Measurements from ENCODE around the gene FBXO24.

Gene FBXO24

DNA sequence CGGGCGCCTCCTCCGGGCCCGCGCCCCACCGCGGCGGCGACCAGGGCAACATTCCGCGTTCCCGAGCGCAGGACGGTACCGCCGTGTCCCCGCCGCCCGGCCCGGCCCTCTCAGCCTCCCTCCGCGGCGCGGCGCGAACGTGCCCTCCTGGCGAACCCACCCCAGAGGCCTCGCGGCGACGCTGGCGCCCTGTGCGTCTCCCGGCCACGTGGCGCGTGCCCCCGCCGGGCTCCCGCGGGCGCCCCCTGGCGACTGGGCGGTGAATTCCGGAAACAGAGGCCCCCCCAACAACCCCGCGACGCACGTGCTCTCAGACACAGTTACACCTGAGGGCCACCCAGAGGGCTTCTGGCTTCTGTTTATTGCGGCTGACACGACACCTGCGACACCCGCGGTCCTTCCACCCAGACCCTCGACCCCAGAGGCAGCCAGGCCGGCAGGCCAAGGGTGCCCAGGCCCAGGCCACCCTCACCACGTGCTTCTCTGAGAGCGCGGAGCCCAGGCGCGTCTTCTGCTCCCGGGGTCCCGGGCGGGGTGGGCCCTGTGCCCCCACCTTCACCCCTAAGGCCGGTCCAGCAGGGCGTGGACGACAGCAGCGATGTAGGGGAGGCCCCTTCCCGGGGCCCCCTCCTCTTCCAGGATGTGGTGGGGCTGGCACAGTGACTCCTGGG, 12.3 kb upstream of the FBXO24 start, which contains the start of gene SAP25:
TSS of gene SAP25 (minus strand) at position 210 of the 671 bp plus-strand sequence. CDS start at position 52, 158 bp downstream.
- FAIRE-seq (no peak), DNase-seq (ENCODE audit: insufficient read length, low spot score) (no peak)

DNA sequence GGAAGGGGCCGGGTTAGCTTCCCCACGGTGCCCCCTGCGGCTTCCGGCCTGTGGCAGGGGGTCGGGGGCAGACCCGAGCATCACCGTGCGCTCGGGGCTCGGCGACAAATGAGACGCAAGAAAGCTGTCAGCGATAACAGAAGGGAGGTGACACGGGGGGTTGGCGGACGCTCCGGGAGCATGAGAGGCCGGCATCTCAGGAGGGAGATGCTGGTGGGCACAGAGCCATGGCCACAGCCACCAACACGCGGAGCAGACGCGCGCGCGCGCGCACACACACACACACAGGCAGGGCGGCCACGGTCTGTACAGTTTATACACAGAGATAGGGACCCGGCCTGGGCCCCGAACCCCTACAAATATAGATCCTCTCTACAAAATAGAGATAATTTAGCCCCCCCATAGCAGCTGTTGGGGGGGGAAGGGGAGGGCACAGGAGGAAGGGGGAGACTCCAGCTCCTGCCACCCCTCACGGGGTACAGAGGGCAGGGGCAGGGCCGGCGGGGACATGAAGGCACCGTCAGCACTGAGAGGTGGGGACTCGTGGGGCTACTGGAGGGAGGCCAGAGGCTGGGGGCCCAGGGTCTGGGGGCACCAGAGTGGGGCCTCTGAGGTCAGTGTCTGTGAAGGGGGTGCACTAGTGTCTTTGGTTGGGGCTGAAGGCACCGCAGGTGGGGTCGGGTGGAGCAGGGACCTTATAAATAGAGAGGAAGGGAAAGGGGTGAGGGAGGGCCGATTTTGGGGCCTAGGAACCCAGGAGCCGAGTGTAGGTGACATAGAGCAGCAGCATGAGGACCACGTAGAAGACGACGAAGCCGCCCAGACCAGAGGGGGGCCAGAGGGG, 11.5 kb upstream of the FBXO24 start:
- FAIRE-seq (no peak), DNase-seq (ENCODE audit: insufficient read length, low spot score) (no peak)

DNA sequence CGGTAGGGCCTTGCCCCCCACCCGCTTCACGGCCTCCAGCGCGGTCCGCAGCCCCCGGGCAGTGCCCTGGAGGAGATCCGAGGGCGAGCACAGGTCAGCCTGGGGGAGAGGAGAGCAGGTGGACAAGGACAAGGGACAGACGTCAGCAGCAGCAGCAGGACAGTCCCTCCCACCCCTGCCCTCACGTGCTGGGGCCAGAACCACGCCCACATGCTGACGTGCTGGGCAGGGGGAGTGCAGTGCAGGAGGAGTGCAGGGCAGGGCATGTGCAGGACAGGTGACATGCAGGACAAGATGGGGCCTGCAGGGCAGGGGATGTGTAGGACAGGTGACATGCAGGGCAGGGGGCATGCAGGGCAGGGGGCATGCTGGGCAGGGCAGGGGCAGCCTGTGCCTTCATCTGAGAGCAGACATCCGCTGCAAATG, 10.9 kb upstream of the FBXO24 start:
- FAIRE-seq: no peak
- no peak for DNase-seq (ENCODE audit: insufficient read length, low spot score)

DNA sequence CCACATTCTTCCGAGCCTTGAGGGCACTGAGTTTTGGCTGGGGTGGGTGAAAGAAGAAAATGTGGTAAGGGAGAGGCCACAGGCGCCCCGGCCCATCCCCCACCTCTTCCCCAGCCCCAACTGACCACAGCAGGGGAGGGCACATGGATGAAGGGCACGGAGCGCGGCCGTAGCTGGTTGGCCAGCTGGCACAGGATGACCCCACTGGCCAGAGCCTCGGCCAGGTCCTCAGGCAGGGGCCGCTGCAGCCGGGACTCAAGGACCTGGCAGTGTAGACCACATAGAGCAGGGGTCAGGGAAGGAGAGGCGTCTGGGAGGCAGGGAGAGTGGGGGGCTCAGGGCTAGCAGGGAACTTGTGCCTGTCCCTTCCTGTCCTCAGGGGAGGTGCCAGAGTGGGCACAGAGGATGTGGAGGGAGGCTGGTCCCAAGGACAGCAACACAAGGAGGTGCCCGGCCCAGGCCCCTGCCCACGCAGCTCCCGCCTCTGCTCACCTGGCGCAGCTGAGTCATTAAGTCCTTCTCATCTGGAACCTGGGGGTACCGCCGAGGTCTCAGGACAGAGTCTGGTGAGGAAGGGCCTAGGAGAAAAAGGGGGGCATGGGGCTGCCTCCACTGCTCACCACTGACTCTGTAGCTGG, 10.3 kb upstream of the FBXO24 start:
- no peak for FAIRE-seq
- no peak for DNase-seq (ENCODE audit: insufficient read length, low spot score)

DNA sequence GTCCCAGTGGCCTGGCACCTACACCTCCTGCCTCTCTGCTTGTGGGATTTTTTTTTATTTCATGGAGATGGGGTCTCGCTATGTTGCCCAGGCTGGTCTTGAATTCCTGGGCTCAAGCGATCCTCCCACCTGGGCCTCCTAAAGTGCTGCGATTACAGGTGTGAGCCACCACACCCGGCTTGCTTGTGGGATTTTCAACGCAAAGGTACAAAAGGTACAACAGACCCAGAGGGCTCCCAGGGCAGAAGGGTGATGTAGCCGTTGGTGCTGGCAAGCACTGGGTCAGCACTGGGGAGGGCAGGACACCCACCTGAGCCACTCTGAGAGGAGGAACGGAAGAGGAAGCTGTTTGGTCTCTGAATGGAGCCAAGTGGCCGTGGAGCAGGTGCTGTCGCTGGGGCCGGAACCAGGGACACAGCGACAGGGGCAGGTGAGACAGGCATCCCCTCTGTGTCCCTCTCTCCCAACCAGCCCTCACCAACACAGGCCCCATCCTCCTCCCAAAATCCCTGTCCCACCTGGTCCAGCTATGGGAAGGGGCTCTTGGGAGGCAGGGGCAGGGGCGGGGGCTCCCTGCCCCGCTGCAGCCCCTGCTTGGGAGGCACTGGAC, 9.6 kb upstream of the FBXO24 start:
- FAIRE-seq (no peak), DNase-seq (ENCODE audit: insufficient read length, low spot score) (no peak)

DNA sequence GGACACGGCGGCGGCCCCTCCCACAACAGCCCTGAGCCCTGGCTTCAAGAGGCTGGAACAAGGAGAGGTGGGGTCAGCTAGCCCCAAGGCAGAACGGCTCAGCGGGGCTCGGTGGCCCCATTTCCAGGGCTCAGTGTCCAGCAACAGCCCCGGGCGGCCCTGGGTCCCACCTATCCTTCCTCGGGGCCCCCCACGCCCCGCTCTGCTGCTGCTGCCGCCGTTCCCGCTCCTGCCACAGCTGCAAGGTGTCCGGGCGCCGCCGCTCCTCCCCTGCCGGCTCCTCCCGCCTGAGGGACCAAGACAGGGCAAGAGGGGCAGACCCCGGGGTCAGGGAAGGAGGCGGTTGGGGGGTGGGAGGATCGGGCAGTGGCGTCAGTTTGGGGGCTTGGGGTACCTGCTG, 9.0 kb upstream of the FBXO24 start:
- FAIRE-seq (no peak), DNase-seq (ENCODE audit: insufficient read length, low spot score) (no peak)

DNA sequence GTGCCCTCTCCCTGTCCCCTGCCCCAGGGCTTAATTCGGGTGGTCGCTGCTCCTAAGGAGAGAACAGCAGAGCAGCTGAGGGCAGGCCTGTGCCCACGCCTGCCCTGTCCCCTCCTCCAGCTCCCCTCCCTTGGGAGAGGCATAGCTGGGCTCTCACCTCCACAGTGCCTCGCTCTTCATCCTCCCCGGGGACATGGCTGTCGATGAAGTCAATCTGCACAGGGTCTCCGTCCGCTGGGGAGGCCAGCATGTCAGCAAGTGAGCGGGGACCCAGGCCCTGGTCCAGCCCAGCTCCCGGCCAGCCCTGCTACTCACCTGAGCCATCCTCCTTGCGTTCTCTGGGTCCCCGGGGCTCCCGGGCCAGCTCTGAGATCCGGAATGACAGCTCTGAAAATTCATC, 8.6 kb upstream of the FBXO24 start:
- no peak for DNase-seq (ENCODE audit: insufficient read length, low spot score)
- no peak for FAIRE-seq

DNA sequence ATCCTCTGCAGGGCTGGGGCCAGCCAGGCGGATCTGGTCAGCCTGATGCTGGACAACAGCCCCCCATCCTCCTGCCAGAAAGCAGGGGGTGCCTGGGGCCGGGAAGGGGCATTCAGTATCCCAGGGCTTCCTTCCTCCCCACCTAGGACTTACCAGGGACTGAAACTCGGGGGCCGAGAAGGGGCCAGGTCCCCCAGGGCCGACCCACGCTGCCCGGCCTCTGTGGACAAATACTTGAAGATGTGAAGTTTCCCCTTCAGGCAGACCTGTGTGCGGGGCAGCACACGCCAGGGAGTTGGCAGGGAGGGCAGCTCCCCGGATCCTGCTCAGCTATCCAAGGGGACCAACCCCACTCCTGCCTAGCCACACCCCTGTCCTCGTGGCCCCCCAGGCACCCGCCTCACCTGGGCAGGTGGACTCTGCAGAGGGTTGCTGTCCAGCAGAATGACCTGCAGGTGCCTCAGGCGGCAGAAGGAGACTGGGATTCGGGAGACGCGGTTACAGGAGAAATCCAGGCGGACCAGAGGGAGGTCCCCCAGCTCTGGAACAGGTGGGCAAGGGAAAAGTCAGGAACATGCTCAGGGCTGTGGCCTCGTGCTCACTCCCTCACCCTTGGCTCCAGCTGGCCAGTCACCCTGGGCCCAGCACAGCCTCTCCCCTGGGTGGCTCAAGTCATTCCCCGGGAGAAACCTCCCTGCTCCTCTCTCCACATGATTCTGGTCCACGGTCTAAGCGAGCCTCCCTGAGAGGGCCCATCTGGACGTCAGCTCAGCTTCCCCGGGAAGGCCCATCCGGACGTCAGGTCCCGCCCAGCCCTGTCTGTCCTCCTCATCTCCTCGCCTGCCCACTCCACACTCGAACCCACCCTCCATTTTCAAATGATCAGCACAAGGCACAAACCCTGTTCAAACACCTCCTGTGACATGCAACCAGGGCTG, 7.6 kb upstream of the FBXO24 start:
- FAIRE-seq: no peak
- no peak for DNase-seq (ENCODE audit: insufficient read length, low spot score)

DNA sequence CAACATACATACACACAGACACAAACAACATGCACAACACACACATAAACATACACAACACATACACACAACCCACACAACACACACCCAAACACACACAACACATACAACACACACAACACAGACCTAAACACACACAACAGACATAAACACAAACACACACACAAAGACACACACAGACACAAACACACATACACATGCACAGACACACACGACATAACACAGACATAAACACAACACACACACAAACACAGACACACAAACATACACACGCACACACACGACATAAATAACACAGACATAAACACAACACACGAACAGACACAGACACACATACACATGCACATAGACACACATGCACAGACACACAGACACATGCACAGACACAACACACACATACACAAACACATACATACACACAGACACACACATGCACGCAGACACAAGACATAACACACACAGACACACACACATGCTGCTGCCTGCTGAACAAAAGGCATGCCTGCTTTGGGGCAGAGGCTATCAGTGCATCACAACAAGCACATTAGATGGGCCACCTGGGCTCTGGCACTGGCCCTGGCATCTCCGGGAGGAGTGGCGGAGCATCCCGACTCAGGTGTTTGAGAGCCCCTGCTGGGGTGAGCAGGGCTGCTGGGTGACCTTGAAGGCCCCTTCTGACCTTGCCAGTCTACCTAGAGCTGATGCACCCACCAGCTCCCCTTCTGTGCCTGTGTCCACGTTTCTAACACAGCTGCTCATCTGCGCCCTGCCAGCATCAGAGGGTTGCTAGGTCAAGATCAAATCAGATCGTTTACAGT, 5.5 kb upstream of the FBXO24 start:
- FAIRE-seq (no peak), DNase-seq (ENCODE audit: insufficient read length, low spot score) (no peak)

DNA sequence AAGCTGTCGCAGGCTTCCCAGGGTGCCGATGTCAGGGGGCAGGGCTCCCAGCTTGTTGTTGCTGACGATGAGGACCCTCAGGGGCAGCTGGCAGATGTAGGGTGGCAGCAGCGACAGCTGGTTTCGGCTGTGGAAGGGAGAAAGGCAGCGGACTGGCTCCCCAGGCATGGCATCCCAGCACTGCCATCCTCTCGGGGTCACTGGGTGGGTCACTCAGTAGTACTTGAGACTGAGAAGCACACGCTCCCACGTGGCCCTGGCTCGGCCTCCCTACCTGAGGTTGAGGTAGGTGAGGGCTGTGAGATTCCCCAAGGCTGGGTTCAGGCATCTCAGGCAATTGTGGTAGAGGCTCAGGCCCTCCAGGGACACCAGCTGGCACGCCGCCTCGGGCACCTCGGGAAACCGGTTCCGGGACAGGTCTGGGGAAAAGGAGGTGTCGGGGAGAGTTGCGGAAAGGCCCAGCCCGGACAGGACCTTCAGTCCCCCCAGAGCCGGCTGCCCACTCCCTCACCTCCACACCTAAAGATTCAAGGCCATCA, 4.0 kb upstream of the FBXO24 start:
- no peak for FAIRE-seq
- DNase-seq (ENCODE audit: insufficient read length, low spot score): no peak

DNA sequence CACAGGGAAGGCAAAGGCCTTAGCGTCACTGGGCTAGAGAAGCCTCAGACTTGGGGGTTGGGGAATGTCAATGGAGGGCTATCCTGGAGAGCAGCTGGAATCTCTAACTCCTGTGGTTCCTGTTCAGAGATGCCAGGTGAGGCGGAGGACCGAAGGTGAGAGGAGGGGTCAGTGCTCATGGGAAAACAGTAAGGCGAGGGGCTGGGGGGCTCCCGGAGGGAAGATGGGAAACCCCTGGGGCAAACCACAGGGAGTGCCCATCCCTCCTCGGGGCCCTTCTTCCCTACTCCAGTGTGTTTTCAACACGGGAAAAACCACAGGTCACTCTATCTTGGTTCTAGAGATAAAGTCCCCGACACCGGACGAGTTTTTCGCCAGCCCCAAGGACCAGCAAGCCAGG, 3.5 kb upstream of the FBXO24 start:
- DNase-seq (ENCODE audit: insufficient read length, low spot score) (no peak), FAIRE-seq (no peak)

DNA sequence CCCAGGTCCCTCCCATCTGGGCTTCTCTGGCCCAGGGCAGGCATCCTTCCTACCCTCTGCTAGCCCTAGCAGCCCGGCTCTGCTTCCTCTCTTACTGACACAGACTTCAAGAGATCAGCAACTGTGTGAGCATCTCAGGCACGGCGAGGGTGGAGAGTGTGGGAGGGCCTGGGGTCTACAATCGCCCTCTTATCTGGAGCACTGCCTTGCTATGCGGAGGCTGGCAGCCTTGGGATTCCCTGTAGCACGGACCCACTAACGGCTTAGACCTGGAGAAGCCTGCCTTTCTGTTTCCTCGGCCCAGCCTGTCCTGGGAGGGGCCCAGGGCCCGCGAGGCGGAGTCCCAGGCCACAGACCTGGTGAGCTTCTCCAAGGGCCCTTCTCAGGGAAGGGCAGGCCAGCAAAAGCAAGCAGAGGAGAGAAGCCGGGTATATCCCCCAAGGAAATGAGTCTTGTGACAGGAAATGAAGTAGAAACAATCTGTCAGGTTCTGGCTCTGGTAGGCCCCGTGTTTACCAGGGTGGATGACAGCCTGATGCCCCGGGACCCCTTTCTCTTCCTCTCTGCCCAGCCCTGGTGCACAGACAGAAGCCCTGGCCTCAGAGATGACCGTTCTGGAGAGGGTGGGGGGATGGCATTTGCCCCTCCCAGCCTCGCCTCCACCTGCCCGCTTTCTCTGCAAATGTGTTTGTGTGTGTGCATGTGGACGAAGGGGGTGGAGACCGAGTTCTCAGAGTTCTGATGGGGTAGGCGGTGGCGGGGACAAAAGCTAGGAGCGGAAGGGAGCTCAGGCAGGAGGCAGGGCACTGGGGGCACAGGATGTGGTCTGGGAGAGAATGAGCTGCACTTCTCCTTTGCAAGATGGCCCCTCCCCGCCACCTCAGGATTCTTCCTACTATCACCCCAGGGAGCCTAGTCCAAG, 2.7 kb upstream of the FBXO24 start:
- DNase-seq (ENCODE audit: insufficient read length, low spot score): peak; percentile 65
- peak; percentile 87 for FAIRE-seq

DNA sequence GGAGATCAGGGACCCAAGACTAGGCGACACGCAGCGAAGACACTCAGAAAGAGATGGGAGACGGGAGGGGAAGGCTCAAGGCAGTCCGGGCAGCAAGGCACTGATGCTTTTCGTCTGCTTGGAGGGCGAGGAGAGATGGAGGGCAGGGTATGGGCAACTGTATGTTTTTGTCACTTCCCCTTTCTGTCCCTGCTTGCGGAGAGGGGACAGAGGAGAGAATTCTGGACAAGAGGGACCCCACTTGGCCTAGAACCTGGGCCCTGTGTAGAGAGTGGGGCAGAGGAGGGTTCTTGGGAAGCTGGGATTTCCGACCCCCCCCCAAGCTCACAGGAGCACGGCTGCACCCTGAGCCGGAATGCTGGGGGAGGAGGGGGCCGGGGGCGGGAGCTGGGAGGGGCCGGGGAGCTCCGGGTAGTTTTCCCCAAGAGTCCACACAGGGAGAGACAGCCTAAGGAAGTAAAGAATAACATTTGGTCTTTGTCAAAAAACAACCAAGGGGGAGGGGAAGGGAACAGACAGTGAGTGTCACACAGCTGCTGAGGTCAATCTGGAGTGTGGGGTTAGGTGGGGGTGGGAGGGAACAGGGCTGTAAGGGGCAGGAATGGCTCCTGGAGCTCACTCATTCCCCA, 2.0 kb upstream of the FBXO24 start:
- FAIRE-seq: peak; percentile 88
- no peak for DNase-seq (ENCODE audit: insufficient read length, low spot score)

DNA sequence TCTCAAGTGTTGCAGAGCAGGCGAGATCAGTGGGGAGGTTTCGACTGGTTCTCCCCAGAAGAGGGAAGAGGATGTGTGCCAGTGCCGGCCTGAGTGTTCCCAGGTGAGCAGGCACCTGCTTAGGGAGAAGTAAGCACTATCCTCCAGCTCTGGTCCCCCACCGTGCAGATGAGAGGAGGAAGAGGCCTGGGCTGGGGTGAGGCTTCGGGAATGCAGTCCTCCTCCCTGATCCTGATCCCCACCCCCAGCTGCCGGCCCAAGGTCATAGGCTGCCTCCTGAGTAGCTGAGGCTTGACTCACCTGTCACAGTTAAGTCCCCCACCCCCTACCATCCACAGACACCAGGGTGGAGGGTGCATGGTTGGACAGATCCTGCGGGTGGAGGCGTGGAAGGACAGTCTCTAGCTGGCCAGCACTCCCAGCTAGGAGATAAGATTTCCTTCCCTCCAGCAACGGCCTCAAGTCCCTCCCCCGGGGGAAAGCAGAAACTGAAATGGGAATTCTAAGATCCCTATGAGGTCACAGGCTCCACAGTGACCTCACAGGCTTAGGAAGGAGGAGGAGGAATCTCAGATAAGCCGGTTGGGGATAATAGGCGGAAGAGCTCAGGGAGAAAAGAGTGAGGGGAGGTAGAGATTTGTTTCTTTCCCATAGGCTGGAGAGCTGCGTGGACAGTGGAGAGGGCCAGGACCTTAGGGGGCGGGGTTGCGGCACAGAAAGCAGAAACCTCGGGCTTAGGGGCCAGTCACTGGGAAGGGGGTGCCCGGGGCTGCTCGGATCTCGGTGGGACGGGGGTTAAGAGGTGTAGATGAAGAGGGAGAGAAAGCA, 1.2 kb upstream of the FBXO24 start:
- FAIRE-seq (no peak), DNase-seq (ENCODE audit: insufficient read length, low spot score) (no peak)

DNA sequence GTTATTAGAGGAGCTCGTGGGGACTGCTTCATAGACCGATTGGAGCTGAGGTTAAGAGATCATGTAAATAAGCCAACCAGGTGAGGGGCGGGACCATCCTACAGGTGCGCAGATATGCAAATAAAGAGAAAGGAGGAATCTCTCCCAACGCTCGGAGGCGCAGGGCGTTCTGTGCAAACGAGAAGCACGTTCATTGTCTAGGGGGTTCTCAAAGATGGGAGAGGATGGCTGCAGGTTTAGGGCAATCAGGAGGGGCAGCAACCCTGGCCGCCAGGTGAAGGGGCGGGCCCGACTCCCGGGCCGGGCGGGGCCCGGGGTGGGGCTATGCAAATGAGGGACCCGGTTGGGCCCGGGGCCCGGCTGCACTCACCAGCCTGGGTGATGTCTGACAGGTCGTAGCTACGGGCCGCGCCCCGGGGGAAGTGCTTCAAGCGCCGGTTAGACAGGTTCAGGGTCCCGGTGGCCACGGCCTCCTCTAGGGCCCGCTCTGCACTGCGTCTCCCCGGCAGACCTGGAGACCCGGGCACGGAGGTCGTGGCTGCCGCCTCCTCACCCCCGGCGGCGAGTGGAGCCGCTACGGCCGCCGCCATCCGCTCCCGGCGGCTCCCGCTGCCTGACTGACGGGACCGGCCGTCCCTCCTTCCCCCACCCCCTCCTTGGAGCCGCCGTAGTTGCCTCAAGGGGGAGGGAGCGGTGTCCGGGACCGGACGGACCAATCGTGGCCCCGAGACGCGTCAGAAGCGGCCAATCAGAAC, 440 bp upstream of the FBXO24 start, which contains the start of gene LRCH4:
TSS of gene LRCH4 (minus strand) at position 619 of the 755 bp plus-strand sequence. CDS start at position 590, 29 bp downstream.
- FAIRE-seq (peak; percentile 71), DNase-seq (ENCODE audit: insufficient read length, low spot score) (peak; percentile 44)

DNA sequence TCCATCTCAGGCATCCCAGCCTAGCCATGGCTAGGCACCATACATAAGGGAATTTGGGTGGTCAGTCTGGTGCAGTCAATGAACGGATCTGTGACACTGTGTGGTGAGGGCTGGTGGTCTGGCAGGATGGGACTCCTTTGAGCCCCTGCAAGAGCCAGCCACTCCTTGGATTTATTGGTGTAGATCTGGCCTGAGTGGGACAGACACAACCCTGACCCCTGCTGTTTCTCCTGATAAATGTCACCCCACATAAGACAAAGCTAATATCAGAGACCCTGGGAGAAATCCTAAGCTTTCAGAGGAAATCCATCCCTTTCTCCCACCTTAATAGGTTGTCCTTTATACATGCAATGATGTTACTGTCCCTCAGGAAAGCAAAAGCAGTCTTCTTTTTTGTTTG, 2.3 kb downstream of the FBXO24 start:
- DNase-seq (ENCODE audit: insufficient read length, low spot score): no peak
- FAIRE-seq: no peak

Measured in GM19239 (cell line).